GM18858 (cell line): ENCODE measurements around the gene MAST1.
"Not testable (repeated sequence)": the region's sequence is repeated elsewhere in the genome, so short reads cannot be mapped to it uniquely, and the experiment has no call there.

Source experiments
- ATAC-seq: cut with Tn5 transposase; IDR thresholded peaks from one replicate; pipeline ENCODE4 v1.9.1; 2021; ENCODE audit not compliant: unreplicated experiment

Gene MAST1

GRCh38 chr19:12888006-12888603 lies 49.8 kb downstream of the MAST1 start:
- ATAC-seq = no peak

GRCh38 chr19:12890299-12890786 lies 52.0 kb downstream of the MAST1 start:
- not testable (repeated sequence) for ATAC-seq

DNA sequence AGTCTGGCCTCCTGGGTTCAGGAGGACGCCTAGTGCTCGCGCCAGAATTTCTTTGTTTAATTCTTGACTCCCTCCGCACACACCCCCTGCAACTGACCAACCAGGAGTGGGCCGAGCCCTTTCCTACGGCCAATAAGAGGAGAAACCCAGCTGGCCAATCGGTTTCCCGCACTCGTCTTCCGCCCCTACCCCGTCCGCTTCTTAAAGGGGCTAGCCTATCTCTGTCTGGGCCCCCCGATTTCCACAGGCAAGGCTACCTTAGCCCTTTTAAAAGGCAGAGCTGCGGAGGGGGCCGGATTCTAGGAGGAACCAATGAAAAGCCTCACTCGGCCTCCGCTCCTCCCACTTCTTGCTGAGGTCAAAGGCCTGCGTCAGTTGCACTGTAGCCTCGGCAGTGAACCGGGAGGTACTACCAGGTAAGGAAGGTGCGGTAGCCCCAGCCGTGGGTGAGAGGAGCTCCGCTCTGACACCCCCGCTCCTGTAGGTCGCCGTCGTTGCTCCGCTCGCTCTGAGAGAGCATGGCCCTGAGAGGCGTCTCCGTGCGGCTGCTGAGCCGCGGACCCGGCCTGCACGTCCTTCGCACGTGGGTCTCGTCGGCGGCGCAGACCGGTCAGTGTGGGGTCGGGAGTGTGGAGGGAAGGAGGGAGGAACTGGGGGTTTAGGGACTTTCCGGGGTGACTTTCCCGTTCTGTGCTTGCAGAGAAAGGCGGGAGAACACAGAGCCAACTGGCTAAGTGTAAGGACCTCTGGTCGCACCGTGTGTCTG lies 52.7 kb downstream of the MAST1 start, which contains the start of gene GCDH:
GCDH (plus strand) TSS at position 374 of the 766 bp plus-strand sequence; CDS start at position 519, 145 bp downstream.
- ATAC-seq = peak; percentile 70

- no peak for ATAC-seq
Observed at GRCh38 chr19:12891553-12892021, 53.3 kb downstream of the MAST1 start.

DNA sequence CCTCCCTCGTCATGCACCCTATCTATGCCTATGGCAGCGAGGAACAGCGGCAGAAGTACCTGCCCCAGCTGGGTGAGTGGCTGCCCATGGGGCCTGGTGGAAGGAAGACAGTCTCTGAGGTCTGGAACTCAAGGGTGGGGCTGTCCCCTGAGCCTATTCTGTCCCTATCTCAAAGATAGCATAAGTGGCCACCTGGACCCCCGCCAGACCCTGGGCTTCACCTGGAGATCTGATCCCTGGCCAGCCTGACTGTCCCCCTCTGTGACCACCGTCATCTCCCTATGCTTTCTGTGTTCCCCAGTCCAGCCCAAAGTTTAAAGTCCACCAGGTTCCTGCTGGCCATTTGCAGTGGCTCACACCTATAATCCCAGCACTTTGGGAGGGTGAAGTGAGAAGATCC lies 55.3 kb downstream of the MAST1 start:
- ATAC-seq = no peak

DNA sequence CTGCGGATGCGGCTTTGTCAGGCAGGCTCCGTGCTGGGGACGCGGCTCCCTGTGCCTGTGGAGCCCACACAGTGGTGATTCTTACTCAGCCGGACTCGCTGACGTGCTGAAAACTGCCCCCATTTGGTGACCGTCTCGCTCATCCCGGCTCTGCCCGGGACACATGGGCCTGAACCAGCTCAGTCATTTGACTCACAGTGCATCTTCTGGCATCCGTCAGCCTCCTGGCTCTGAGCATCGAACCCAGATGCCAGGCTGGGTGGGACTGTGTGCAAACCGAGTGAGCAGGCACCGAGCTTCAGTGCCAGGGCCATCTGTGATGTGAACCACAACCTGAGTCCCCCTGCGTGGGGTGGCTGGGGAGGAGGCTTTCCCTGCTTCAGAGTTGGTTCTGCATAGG lies 58.1 kb downstream of the MAST1 start:
- ATAC-seq = no peak

GRCh38 chr19:12899891-12900518 lies 61.7 kb downstream of the MAST1 start:
- ATAC-seq = no peak

GRCh38 chr19:12907166-12907565 lies 68.9 kb downstream of the MAST1 start:
- ATAC-seq = no peak

- no peak for ATAC-seq
Observed at GRCh38 chr19:12912571-12912970, 74.3 kb downstream of the MAST1 start.

- ATAC-seq = no peak
Observed at GRCh38 chr19:12913011-12913561, 74.8 kb downstream of the MAST1 start.

DNA sequence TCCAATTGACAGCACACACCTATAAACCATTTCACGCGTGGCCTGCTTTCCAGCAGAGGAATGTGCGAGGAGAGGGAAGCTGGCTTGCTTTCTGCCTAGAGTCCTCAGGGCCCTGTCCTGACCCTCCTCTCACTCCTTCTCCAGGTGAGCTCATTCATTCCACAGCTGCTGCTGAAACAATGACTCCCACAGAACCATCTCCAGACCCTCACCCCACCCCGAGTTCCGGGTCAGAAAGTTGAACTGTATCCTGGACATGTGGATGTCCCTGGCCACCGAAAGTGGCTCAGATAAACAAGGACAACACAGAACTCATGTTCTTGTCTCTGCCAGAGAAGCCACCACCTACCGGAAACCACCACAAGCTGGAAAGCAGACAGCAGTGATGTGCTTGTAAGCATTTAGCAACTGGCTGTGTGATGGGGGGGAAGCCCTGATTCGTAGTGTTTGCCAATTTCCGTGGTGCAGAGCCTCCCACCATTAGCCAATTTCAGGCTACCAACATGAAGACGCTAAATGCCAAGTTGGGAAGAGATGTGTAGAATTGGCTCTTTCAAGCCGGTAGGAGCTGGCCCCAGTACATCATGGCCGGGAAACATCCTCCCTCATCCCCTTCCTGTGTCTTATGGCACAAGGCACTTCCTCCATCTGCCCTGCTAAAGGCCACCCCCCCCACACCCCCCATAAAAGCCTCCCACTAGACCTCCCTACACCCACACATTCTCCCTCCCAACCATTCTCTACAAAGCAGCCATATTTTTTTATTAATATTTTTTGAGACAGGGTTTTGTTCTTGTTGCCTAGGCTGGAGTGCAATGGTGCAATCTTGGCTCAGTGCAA lies 75.8 kb downstream of the MAST1 start:
- ATAC-seq = no peak

DNA sequence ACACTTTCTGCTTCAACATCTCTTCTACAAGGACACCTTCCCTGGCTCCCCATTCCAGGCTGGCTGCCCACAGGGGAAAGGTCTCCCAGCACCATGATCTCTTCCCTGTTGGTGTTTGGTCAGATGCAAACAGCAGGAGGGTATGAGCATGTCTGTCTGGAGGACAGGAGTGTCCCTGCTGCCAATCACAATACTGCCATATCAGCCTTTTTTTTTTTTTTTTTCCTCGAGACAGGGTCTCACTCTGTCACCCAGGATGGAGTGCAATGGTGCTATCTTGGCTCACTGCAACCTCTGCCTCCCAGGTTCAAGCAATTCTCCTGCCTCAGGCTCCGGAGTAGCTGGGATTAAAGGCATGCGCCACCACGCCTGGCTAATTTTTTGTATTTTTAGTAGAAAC lies 77.5 kb downstream of the MAST1 start:
- not testable (repeated sequence) for ATAC-seq

DNA sequence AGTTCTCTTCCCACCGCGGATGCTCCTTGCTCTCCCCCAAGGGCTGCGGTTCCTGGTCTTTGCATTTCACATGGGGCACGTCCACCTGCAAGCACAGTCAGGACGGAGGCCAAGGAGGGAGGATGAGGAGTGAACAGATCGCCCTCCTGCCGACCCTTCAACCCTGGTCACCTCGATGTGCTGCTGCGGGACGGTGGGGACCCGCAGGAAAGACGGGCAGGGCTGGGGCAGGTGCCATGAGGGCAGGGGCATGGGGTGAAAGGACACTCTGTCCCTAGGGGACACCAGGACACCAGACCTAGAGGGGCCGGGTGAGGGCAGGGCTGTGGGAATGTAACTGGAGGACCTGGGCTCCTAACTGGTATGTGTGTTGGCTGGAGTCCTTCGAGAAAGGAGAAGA lies 79.9 kb downstream of the MAST1 start:
- ATAC-seq = no peak

- ATAC-seq = no peak
Observed at GRCh38 chr19:12921047-12921446, 82.7 kb downstream of the MAST1 start.

GRCh38 chr19:12922959-12923358 lies 84.6 kb downstream of the MAST1 start:
- no peak for ATAC-seq
